ENCODE data around the gene KCNQ1. TPM values are rescaled to one million over a fixed set of nuclear protein-coding genes. Genes with fewer than 3 reads are reported as not detected.

The KCNQ1 gene
- total RNA-seq, 1 donor from 2014 or later, result 3.4 TPM

- no peak overlapping the region for H3K27ac Mint-ChIP-seq
- no peak for DNase-seq (ENCODE audit: low spot score)
- H3K4me1 Mint-ChIP-seq (ENCODE audit: low read depth), result peaks cover 5% of the 10 kb centered on the region
- H3K9me3 Mint-ChIP-seq, result peaks cover 6% of the 10 kb centered on the region
- H3K4me3 Mint-ChIP-seq (ENCODE audit: low read depth), result no peak overlapping the region
- H3K27me3 Mint-ChIP-seq (ENCODE audit: low read depth), result no peaks in the 10 kb centered on the region
- H3K36me3 Mint-ChIP-seq (ENCODE audit: low read depth), result peaks cover under 1% of the 10 kb centered on the region
- intact Hi-C loops (cut with micrococcal nuclease), result no loop called here
Measured at GRCh38 chr11:2703363-2704141, 258.7 kb downstream of the KCNQ1 start.

GRCh38 chr11:2704356-2704755 lies 259.5 kb downstream of the KCNQ1 start:
- Mint-ChIP-seq H3K36me3 (ENCODE audit: low read depth) (no peaks in the 10 kb centered on the region), H3K9me3 (peaks cover 6% of the 10 kb centered on the region), H3K27me3 (ENCODE audit: low read depth) (no peaks in the 10 kb centered on the region), H3K4me3 (ENCODE audit: low read depth) (no peak overlapping the region), H3K4me1 (ENCODE audit: low read depth) (peaks cover 3% of the 10 kb centered on the region), H3K27ac (no peak overlapping the region)
- intact Hi-C loops (cut with micrococcal nuclease), result no loop called here
- no peak for DNase-seq (ENCODE audit: low spot score)

DNA sequence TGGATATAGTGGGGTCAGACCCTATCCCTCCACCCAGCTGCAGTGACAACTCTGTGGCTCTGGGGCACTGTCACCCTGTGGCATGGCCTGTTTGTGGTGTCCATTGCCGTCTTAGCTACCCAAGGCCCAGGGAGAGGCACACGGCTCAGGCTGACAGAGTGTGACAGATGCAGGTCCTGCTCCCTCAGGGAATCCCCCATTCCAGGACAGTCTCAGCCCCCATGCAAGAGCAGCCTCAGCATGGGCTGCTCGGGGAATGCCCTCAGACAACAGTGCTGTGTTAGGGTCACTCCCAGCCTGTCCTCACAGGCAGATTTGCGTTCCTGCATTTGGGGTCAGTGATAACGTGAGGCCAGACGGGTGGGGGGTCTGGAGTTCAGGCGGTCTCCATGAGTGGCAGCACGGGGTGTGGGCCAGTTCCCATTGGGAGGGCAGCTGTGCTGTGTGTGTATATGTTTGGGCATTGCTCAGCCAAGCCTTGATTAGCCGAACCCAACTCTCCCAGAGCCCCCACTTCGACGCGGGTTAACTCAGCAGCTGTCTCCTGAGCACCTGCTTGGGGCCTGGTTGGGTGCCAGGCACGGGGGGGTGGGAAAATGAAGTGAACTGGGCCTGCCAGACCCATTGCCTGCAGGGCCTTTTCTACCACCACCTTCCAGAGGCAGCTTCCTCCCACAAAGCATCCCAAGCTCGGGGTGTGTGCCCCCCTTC lies 260.2 kb downstream of the KCNQ1 start:
- intact Hi-C loops (cut with micrococcal nuclease), result no loop called here
- DNase-seq (ENCODE audit: low spot score), result no peak
- Mint-ChIP-seq H3K27ac (no peak overlapping the region), H3K27me3 (ENCODE audit: low read depth) (no peaks in the 10 kb centered on the region), H3K4me1 (ENCODE audit: low read depth) (peaks cover 3% of the 10 kb centered on the region), H3K36me3 (ENCODE audit: low read depth) (no peaks in the 10 kb centered on the region), H3K9me3 (peaks cover 6% of the 10 kb centered on the region), H3K4me3 (ENCODE audit: low read depth) (no peak overlapping the region)

- intact Hi-C loops (cut with micrococcal nuclease), result no loop called here
- Mint-ChIP-seq H3K27me3 (ENCODE audit: low read depth) (no peaks in the 10 kb centered on the region), H3K36me3 (ENCODE audit: low read depth) (no peaks in the 10 kb centered on the region), H3K27ac (no peak overlapping the region), H3K4me3 (ENCODE audit: low read depth) (no peak overlapping the region), H3K4me1 (ENCODE audit: low read depth) (no peaks in the 10 kb centered on the region), H3K9me3 (peaks cover 14% of the 10 kb centered on the region)
- no peak for DNase-seq (ENCODE audit: low spot score)
Measured at GRCh38 chr11:2706321-2706720, 261.5 kb downstream of the KCNQ1 start.

GRCh38 chr11:2707736-2708135 lies 262.9 kb downstream of the KCNQ1 start:
- DNase-seq (ENCODE audit: low spot score), result no peak
- H3K27me3 Mint-ChIP-seq (ENCODE audit: low read depth), result no peaks in the 10 kb centered on the region
- H3K9me3 Mint-ChIP-seq, result peaks cover 14% of the 10 kb centered on the region
- H3K36me3 Mint-ChIP-seq (ENCODE audit: low read depth), result no peaks in the 10 kb centered on the region
- intact Hi-C loops (cut with micrococcal nuclease), result no loop called here
- no peak overlapping the region for H3K4me3 Mint-ChIP-seq (ENCODE audit: low read depth)
- H3K27ac Mint-ChIP-seq, result no peak overlapping the region
- H3K4me1 Mint-ChIP-seq (ENCODE audit: low read depth), result no peaks in the 10 kb centered on the region

GRCh38 chr11:2708151-2708581 lies 263.4 kb downstream of the KCNQ1 start:
- Mint-ChIP-seq H3K9me3 (peaks cover 14% of the 10 kb centered on the region), H3K27ac (no peak overlapping the region), H3K27me3 (ENCODE audit: low read depth) (no peaks in the 10 kb centered on the region), H3K36me3 (ENCODE audit: low read depth) (no peaks in the 10 kb centered on the region), H3K4me3 (ENCODE audit: low read depth) (no peak overlapping the region), H3K4me1 (ENCODE audit: low read depth) (no peaks in the 10 kb centered on the region)
- no peak for DNase-seq (ENCODE audit: low spot score)
- intact Hi-C loops (cut with micrococcal nuclease), result no loop called here

DNA sequence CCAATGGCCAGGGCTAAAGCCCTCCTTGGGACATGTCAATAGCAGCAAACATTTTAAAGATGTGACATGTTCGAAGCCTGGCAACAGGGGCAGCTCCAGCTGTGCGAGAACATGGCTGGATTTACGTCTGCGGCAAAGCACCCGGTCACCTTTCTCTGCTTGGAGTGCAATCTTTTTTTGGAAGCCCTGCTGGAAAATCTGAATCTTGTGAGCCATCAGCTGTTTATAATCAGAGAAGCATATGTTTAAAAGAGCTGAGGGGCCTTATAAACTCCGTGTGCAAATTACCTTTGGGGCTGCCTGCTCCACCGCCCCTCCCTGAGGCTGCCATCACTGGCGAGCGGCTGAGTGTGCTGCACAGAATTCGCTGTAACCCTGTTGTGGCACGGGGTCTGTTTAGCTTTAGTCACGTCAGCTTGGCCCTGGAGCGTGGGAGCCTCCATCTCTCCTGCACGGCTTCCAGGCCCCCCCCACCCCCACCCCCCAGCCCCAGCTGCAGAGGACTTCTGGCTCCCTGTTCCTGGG lies 264.0 kb downstream of the KCNQ1 start:
- Mint-ChIP-seq H3K36me3 (ENCODE audit: low read depth) (no peaks in the 10 kb centered on the region), H3K4me1 (ENCODE audit: low read depth) (no peaks in the 10 kb centered on the region), H3K4me3 (ENCODE audit: low read depth) (no peak overlapping the region), H3K27ac (no peak overlapping the region), H3K9me3 (peaks cover 14% of the 10 kb centered on the region), H3K27me3 (ENCODE audit: low read depth) (no peaks in the 10 kb centered on the region)
- intact Hi-C loops (cut with micrococcal nuclease), result no loop called here
- no peak for DNase-seq (ENCODE audit: low spot score)

- Mint-ChIP-seq H3K4me1 (ENCODE audit: low read depth) (no peaks in the 10 kb centered on the region), H3K27ac (no peak overlapping the region), H3K36me3 (ENCODE audit: low read depth) (no peaks in the 10 kb centered on the region), H3K9me3 (peaks cover 14% of the 10 kb centered on the region), H3K27me3 (ENCODE audit: low read depth) (no peaks in the 10 kb centered on the region), H3K4me3 (ENCODE audit: low read depth) (no peak overlapping the region)
- no peak for DNase-seq (ENCODE audit: low spot score)
- intact Hi-C loops (cut with micrococcal nuclease), result no loop called here
Measured at GRCh38 chr11:2709429-2709828, 264.6 kb downstream of the KCNQ1 start.

- H3K36me3 Mint-ChIP-seq (ENCODE audit: low read depth), result no peaks in the 10 kb centered on the region
- H3K27ac Mint-ChIP-seq, result no peak overlapping the region
- no peaks in the 10 kb centered on the region for H3K4me1 Mint-ChIP-seq (ENCODE audit: low read depth)
- H3K9me3 Mint-ChIP-seq, result peaks cover 8% of the 10 kb centered on the region
- H3K27me3 Mint-ChIP-seq (ENCODE audit: low read depth), result no peaks in the 10 kb centered on the region
- no peak for DNase-seq (ENCODE audit: low spot score)
- intact Hi-C loops (cut with micrococcal nuclease), result no loop called here
- H3K4me3 Mint-ChIP-seq (ENCODE audit: low read depth), result no peak overlapping the region
Measured at GRCh38 chr11:2711161-2711560, 266.4 kb downstream of the KCNQ1 start.

DNA sequence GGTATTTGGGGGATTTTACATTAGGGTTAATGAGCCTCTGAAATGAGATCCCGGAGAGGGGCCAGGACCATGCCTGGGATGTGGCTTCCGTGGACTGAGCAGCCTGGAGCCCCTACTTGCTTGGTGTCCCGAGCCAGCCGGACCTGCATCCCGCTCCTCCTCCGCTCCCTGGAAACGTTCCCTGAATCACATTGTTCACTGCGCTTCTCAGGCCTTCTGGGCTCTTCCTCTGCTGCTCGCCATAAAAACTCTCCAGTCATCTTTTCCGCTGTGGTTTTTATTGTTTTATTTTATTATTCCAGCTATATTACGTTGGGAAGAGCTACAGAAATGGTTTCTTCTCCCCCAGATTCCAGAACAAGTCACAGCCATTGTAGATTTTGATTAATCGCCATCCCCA lies 268.3 kb downstream of the KCNQ1 start:
- intact Hi-C loops (cut with micrococcal nuclease), result no loop called here
- Mint-ChIP-seq H3K9me3 (peaks cover 7% of the 10 kb centered on the region), H3K4me1 (ENCODE audit: low read depth) (no peaks in the 10 kb centered on the region), H3K27me3 (ENCODE audit: low read depth) (no peaks in the 10 kb centered on the region), H3K36me3 (ENCODE audit: low read depth) (no peaks in the 10 kb centered on the region), H3K4me3 (ENCODE audit: low read depth) (no peak overlapping the region), H3K27ac (no peak overlapping the region)
- no peak for DNase-seq (ENCODE audit: low spot score)

DNA sequence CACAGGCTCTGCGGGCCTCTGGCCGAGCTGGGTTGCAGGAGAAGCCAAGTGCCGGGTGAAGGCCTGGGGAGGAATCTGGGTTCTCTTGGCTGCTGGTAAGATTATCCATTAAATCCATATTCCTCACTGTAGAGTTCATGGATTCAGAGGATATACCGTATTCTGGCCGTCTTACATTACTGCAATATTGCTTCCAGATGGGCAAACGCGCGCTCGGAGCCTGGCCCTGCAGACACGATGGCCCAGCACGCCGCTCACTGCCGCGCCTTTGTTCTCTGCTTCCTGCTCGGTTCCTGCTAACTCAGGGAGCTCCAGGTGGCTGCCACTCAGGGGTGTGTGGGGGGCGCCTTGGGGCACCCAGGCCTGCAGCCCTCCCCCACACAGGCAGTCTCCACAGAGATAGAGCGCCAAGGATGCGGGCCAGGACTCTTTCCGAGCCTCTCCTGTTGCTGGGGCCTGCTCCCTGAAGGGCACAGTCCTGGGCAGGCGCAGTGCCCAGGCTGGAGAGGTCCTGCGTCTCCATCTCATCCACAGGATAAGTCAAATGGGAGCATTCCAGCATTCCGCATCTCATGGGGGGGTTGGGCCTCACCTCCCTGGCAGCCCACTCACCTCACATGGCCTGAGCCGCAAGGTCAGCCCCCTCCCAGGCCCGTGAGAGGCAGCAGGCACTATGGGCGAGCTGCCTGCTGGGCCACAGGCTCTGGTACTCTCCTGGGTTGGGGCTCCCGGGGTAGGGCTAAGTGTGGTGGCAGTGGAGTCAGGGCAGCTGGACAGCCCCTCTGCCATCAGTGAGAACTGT lies 269.1 kb downstream of the KCNQ1 start:
- Mint-ChIP-seq H3K4me3 (ENCODE audit: low read depth) (no peak overlapping the region), H3K9me3 (peaks cover 7% of the 10 kb centered on the region), H3K27me3 (ENCODE audit: low read depth) (no peaks in the 10 kb centered on the region), H3K4me1 (ENCODE audit: low read depth) (no peaks in the 10 kb centered on the region), H3K36me3 (ENCODE audit: low read depth) (no peaks in the 10 kb centered on the region), H3K27ac (no peak overlapping the region)
- no peak for DNase-seq (ENCODE audit: low spot score)
- intact Hi-C loops (cut with micrococcal nuclease), result no loop called here

DNA sequence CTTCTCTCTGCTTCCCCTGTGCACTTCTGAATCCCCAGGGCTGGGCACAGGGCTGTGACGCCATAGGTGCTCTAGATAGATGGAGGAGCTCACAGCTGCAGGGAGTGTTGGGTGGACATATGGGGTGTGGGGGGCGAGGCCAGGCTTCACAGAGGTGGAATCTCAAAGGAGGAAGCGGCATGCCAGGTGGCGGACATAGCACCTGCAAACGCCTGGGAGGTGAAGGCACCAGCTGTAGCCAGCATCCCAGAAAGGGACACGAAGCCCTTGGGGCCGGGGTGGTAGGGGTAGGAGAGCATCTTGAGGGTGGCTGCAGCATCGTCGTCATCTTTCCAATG lies 269.6 kb downstream of the KCNQ1 start:
- no peak for DNase-seq (ENCODE audit: low spot score)

GRCh38 chr11:2714871-2715270 lies 270.1 kb downstream of the KCNQ1 start:
- intact Hi-C loops (cut with micrococcal nuclease), result no loop called here
- Mint-ChIP-seq H3K4me1 (ENCODE audit: low read depth) (no peaks in the 10 kb centered on the region), H3K27me3 (ENCODE audit: low read depth) (no peaks in the 10 kb centered on the region), H3K27ac (no peak overlapping the region), H3K36me3 (ENCODE audit: low read depth) (no peaks in the 10 kb centered on the region), H3K4me3 (ENCODE audit: low read depth) (no peak overlapping the region), H3K9me3 (peaks cover 7% of the 10 kb centered on the region)
- no peak for DNase-seq (ENCODE audit: low spot score)

More for the DNA sequence above, 269.6 kb downstream of the KCNQ1 start:
- intact Hi-C loops (cut with micrococcal nuclease), result no loop called here
- Mint-ChIP-seq H3K27ac (no peak overlapping the region), H3K4me1 (ENCODE audit: low read depth) (no peaks in the 10 kb centered on the region), H3K27me3 (ENCODE audit: low read depth) (no peaks in the 10 kb centered on the region), H3K4me3 (ENCODE audit: low read depth) (no peak overlapping the region), H3K9me3 (peaks cover 7% of the 10 kb centered on the region), H3K36me3 (ENCODE audit: low read depth) (no peaks in the 10 kb centered on the region)
